SK-N-SH treated with all-trans-retinoic acid at 6 μM for 48 hours (cell line): ENCODE data around the gene MRPL53.

Source experiments
- ATAC-seq: fragments of 200-7000 bp; cut with Tn5 transposase; 3 replicates; pipeline ENCODE4 v1.9.1; 2020; ENCODE audit warnings: mild to moderate bottlenecking, moderate library complexity
- ARNTL ChIP-seq: fragments of 450-650 bp; formaldehyde crosslinking; IDR thresholded peaks from 2 replicates; pipeline ENCODE4 v1.5.0; 2020; ENCODE audit warnings: low read depth, mild to moderate bottlenecking, moderate library complexity, borderline replicate concordance
- BACH2 ChIP-seq: fragments of 250-450 bp; sonication (Bioruptor Pico); IDR thresholded peaks from 2 replicates; pipeline ENCODE4 v1.9.0; 2021; ENCODE audit warnings: mild to moderate bottlenecking, borderline replicate concordance
- CSDC2 ChIP-seq: fragments of 250-450 bp; sonication (Bioruptor Pico); IDR thresholded peaks from 2 replicates; pipeline ENCODE4 v1.5.0; 2020; ENCODE audit warnings: mild to moderate bottlenecking, moderate library complexity
- ESRRG ChIP-seq: fragments of 250-450 bp; sonication (Bioruptor Pico); IDR thresholded peaks from 2 replicates; pipeline ENCODE4 v1.6.1; 2021; ENCODE audit warnings: mild to moderate bottlenecking
- GLIS3 ChIP-seq: fragments of 250-450 bp; sonication (Bioruptor Pico); IDR thresholded peaks from 2 replicates; pipeline ENCODE4 v1.5.0; 2020; ENCODE audit warnings: mild to moderate bottlenecking, moderate library complexity
- ISL1 ChIP-seq: fragments of 250-450 bp; sonication (Bioruptor Pico); IDR thresholded peaks from 2 replicates; pipeline ENCODE4 v2.1.2; 2022; ENCODE audit warnings: mild to moderate bottlenecking, moderate library complexity
- OSR1 ChIP-seq: fragments of 250-450 bp; sonication (Bioruptor Pico); IDR thresholded peaks from 2 replicates; pipeline ENCODE4 v1.8.0; 2022; ENCODE audit warnings: moderate library complexity, mild to moderate bottlenecking, inconsistent platforms
- PPARA ChIP-seq: fragments of 250-450 bp; sonication (Bioruptor Pico); IDR thresholded peaks from 2 replicates; pipeline ENCODE4 v1.5.0; 2020; ENCODE audit warnings: mild to moderate bottlenecking, borderline replicate concordance
- RARB ChIP-seq: fragments of 250-450 bp; sonication (Bioruptor Pico); IDR thresholded peaks from 2 replicates; pipeline ENCODE4 v1.8.0; 2021; ENCODE audit warnings: mild to moderate bottlenecking, moderate library complexity
- TOX ChIP-seq: fragments of 250-450 bp; sonication (Bioruptor Pico); IDR thresholded peaks from 2 replicates; pipeline ENCODE4 v1.8.0; 2021; ENCODE audit warnings: mild to moderate bottlenecking, moderate library complexity, borderline replicate concordance
- ZC3H10 ChIP-seq: fragments of 250-450 bp; sonication (Bioruptor Pico); IDR thresholded peaks from 2 replicates; pipeline ENCODE4 v1.5.1; 2021; ENCODE audit warnings: mild to moderate bottlenecking, moderate library complexity
- ZFP3 ChIP-seq: fragments of 250-450 bp; sonication (Bioruptor Pico); IDR thresholded peaks from 2 replicates; pipeline ENCODE4 v1.5.0; 2020; ENCODE audit warnings: mild to moderate bottlenecking, moderate library complexity
- ZFP30 ChIP-seq: fragments of 450-650 bp; formaldehyde crosslinking; IDR thresholded peaks from 2 replicates; pipeline ENCODE4 v1.5.0; 2022; ENCODE audit warnings: mild to moderate bottlenecking, moderate library complexity
- ZNF565 ChIP-seq: fragments of 450-650 bp; formaldehyde crosslinking; conservative IDR thresholded peaks from 2 replicates; pipeline ENCODE4 v1.5.0; 2020; ENCODE audit warnings: low read depth, mild to moderate bottlenecking, moderate library complexity
- ZNF70 ChIP-seq: fragments of 450-650 bp; formaldehyde crosslinking; IDR thresholded peaks from 2 replicates; pipeline ENCODE4 v1.5.0; 2020; ENCODE audit warnings: mild to moderate bottlenecking, moderate library complexity
- ZNF8 ChIP-seq: fragments of 450-650 bp; formaldehyde crosslinking; IDR thresholded peaks from 2 replicates; pipeline ENCODE4 v1.5.0; 2020; ENCODE audit warnings: mild to moderate bottlenecking, moderate library complexity
- TF ChIP-seq, protein P1 (sequence below): fragments of 250-450 bp; sonication (Bioruptor Pico); IDR thresholded peaks from 2 replicates; pipeline ENCODE4 v1.5.1; 2020; ENCODE audit warnings: low read depth, mild to moderate bottlenecking, moderate library complexity
- TF ChIP-seq, protein P2 (sequence below): fragments of 250-450 bp; sonication (Bioruptor Pico); IDR thresholded peaks from 2 replicates; pipeline ENCODE4 v1.5.0; 2020; ENCODE audit warnings: mild to moderate bottlenecking, moderate library complexity
- TF ChIP-seq, protein P3 (sequence below): fragments of 250-450 bp; sonication (Bioruptor Pico); IDR thresholded peaks from 2 replicates; pipeline ENCODE4 v1.5.1; 2021; ENCODE audit warnings: mild to moderate bottlenecking, moderate library complexity
- TF ChIP-seq, protein P4 (sequence below): fragments of 250-450 bp; sonication (Bioruptor Pico); IDR thresholded peaks from 2 replicates; pipeline ENCODE4 v1.8.0; 2020; ENCODE audit warnings: mild to moderate bottlenecking, moderate library complexity, borderline replicate concordance
- TF ChIP-seq, protein P5 (sequence below): fragments of 250-450 bp; sonication (Bioruptor Pico); IDR thresholded peaks from 2 replicates; pipeline ENCODE4 v1.8.0; 2021; ENCODE audit warnings: low read depth, mild to moderate bottlenecking, moderate library complexity, borderline replicate concordance

MRPL53 gene

DNA sequence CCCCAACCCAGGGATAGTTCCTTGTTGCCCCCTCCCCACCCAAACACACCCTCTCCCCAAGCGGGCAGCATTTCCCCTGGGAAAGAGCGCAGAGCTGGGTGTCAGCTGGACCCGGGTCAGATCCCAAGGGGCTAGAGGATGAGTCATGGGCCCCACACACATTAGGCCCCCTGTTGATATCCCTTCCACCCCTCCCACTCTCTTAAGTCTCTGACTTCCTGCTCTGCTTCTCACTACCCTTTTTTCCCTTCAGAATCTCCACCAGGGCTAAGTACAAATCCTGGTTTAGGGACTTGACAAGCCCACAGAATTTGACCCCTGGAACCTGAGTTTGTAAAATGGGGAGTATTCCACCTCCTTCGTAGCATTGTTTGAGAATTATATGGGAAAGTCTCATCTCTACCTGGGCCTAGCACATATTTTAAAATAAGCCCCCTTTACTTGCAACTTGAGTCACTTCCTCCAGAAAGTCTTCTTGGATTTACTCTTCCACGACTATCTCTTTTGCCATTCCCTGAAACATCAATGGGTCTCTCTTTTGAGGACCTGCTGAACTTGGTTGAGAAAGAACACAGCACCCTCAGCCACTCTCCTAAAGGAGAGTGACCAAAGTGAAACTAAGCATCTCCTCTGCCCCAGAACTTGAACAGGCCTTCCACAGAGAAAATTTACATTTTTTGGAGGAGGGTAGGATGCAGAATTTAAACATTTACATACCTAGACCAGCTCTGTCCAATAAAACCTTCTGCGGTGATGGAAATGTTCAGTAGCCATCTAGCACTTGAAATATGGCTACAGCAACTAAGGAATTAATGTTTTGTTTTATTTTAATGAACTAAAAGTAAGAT lies 35.4 kb downstream of the MRPL53 start:
- ATAC-seq = no peak
- no peak for TF ChIP-seq ARNTL
- TF ChIP-seq ZFP3 (CRISPR knock-in tag) = no peak
- TF ChIP-seq CSDC2 (CRISPR knock-in tag) = no peak
- TF ChIP-seq OSR1 (CRISPR knock-in tag) = no peak
- no peak for TF ChIP-seq RARB (CRISPR knock-in tag)
- TF ChIP-seq, protein P1, sequence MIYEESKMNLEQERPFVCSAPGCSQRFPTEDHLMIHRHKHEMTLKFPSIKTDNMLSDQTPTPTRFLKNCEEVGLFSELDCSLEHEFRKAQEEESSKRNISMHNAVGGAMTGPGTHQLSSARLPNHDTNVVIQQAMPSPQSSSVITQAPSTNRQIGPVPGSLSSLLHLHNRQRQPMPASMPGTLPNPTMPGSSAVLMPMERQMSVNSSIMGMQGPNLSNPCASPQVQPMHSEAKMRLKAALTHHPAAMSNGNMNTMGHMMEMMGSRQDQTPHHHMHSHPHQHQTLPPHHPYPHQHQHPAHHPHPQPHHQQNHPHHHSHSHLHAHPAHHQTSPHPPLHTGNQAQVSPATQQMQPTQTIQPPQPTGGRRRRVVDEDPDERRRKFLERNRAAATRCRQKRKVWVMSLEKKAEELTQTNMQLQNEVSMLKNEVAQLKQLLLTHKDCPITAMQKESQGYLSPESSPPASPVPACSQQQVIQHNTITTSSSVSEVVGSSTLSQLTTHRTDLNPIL (CRISPR knock-in tag) = no peak
- no peak for TF ChIP-seq PPARA (CRISPR knock-in tag)
- TF ChIP-seq TOX (CRISPR knock-in tag) = no peak
- TF ChIP-seq ISL1 = no peak
- TF ChIP-seq ZNF70 (CRISPR knock-in tag) = no peak
- no peak for TF ChIP-seq ESRRG (CRISPR knock-in tag)
- TF ChIP-seq ZNF8 (CRISPR knock-in tag) = no peak
- TF ChIP-seq, protein P2, sequence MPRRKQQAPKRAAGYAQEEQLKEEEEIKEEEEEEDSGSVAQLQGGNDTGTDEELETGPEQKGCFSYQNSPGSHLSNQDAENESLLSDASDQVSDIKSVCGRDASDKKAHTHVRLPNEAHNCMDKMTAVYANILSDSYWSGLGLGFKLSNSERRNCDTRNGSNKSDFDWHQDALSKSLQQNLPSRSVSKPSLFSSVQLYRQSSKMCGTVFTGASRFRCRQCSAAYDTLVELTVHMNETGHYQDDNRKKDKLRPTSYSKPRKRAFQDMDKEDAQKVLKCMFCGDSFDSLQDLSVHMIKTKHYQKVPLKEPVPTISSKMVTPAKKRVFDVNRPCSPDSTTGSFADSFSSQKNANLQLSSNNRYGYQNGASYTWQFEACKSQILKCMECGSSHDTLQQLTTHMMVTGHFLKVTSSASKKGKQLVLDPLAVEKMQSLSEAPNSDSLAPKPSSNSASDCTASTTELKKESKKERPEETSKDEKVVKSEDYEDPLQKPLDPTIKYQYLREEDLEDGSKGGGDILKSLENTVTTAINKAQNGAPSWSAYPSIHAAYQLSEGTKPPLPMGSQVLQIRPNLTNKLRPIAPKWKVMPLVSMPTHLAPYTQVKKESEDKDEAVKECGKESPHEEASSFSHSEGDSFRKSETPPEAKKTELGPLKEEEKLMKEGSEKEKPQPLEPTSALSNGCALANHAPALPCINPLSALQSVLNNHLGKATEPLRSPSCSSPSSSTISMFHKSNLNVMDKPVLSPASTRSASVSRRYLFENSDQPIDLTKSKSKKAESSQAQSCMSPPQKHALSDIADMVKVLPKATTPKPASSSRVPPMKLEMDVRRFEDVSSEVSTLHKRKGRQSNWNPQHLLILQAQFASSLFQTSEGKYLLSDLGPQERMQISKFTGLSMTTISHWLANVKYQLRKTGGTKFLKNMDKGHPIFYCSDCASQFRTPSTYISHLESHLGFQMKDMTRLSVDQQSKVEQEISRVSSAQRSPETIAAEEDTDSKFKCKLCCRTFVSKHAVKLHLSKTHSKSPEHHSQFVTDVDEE (CRISPR knock-in tag) = no peak
- no peak for TF ChIP-seq GLIS3 (CRISPR knock-in tag)
- TF ChIP-seq ZFP30 (CRISPR knock-in tag) = no peak
- no peak for TF ChIP-seq ZNF565 (CRISPR knock-in tag)
- TF ChIP-seq, protein P3, sequence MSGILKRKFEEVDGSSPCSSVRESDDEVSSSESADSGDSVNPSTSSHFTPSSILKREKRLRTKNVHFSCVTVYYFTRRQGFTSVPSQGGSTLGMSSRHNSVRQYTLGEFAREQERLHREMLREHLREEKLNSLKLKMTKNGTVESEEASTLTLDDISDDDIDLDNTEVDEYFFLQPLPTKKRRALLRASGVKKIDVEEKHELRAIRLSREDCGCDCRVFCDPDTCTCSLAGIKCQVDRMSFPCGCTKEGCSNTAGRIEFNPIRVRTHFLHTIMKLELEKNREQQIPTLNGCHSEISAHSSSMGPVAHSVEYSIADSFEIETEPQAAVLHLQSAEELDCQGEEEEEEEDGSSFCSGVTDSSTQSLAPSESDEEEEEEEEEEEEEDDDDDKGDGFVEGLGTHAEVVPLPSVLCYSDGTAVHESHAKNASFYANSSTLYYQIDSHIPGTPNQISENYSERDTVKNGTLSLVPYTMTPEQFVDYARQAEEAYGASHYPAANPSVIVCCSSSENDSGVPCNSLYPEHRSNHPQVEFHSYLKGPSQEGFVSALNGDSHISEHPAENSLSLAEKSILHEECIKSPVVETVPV = no peak
- TF ChIP-seq, protein P4, sequence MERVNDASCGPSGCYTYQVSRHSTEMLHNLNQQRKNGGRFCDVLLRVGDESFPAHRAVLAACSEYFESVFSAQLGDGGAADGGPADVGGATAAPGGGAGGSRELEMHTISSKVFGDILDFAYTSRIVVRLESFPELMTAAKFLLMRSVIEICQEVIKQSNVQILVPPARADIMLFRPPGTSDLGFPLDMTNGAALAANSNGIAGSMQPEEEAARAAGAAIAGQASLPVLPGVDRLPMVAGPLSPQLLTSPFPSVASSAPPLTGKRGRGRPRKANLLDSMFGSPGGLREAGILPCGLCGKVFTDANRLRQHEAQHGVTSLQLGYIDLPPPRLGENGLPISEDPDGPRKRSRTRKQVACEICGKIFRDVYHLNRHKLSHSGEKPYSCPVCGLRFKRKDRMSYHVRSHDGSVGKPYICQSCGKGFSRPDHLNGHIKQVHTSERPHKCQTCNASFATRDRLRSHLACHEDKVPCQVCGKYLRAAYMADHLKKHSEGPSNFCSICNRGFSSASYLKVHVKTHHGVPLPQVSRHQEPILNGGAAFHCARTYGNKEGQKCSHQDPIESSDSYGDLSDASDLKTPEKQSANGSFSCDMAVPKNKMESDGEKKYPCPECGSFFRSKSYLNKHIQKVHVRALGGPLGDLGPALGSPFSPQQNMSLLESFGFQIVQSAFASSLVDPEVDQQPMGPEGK (CRISPR knock-in tag) = no peak
- TF ChIP-seq, protein P5, sequence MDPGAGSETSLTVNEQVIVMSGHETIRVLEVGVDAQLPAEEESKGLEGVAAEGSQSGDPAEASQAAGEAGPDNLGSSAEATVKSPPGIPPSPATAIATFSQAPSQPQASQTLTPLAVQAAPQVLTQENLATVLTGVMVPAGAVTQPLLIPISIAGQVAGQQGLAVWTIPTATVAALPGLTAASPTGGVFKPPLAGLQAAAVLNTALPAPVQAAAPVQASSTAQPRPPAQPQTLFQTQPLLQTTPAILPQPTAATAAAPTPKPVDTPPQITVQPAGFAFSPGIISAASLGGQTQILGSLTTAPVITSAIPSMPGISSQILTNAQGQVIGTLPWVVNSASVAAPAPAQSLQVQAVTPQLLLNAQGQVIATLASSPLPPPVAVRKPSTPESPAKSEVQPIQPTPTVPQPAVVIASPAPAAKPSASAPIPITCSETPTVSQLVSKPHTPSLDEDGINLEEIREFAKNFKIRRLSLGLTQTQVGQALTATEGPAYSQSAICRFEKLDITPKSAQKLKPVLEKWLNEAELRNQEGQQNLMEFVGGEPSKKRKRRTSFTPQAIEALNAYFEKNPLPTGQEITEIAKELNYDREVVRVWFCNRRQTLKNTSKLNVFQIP (CRISPR knock-in tag) = no peak
- no peak for TF ChIP-seq ZC3H10 (CRISPR knock-in tag)

DNA sequence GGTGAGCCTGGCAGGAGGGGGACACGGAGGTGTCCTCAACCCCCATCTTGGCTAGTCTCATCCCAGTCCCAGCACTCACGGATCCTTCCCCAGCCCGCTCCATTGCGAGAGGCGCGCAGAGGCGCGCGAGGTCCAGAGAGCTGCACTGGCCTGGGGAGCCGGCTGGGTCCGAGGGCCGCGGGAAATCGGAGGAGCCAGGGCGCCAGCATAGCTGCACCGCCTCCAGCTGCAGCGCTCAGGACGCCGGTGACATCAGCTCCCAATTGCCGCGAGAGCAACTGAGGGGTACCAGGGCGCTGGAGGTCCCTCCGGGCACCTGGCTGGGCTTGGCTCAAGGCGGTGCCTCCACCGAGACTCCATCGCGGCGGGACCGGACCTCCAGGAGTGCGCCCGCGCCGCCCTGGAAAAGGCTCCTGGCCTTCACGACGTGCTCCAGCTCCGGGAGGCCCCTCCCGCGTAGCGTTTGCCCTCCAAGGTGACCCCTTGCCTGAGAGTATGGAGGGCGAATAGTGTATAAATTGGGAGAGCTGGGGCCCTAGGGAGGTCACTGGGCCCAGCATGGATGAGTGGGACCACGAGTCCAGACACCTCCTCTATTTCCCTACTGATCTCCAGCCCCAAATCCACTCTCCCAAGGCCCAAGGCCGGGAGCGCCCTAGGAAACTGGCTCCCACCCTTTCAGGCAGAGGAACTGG lies 36.2 kb downstream of the MRPL53 start:
- ATAC-seq = no peak
- no peak for TF ChIP-seq GLIS3 (CRISPR knock-in tag)
- TF ChIP-seq BACH2 (CRISPR knock-in tag) = no peak
- no peak for TF ChIP-seq OSR1 (CRISPR knock-in tag)
- TF ChIP-seq, protein P3 = no peak
- TF ChIP-seq ZNF565 (CRISPR knock-in tag) = no peak
- TF ChIP-seq ZFP30 (CRISPR knock-in tag) = no peak
- TF ChIP-seq, protein P4 (CRISPR knock-in tag) = no peak
- TF ChIP-seq RARB (CRISPR knock-in tag) = no peak
- TF ChIP-seq, protein P5 (CRISPR knock-in tag) = no peak
- no peak for TF ChIP-seq ZNF8 (CRISPR knock-in tag)
- TF ChIP-seq ESRRG (CRISPR knock-in tag) = no peak
